RWPE1 (cell line): ENCODE results near the gene RNF41.

Source experiments
- CTCF ChIA-PET: fragments of 350-600 bp; sonication (Branson Sonifier 250); formaldehyde crosslinking; extraction: SDS; loops from one replicate; lab custom pipeline; 2021; lab: Yijun Ruan, JAX
- POLR2A ChIA-PET: fragments of 400-600 bp; formaldehyde crosslinking; extraction: SDS; loops from one replicate; lab custom pipeline; 2020; ENCODE audit warnings: antibody characterized with exemption; ENCODE audit not compliant: low non-redundant PET; lab: Yijun Ruan, JAX
- DNase-seq: peaks from one replicate; pipeline ENCODE4 v3.0.0; 2012; ENCODE audit warnings: low spot score
- H3K27ac ChIP-seq: fragments of 450-650 bp; 2 replicates; pipeline ENCODE4 v1.5.1; 2017
- CTCF ChIP-seq: fragments of 450-650 bp; conservative IDR thresholded peaks from 2 replicates; pipeline ENCODE4 v1.5.1; 2017; ENCODE audit warnings: low read depth, mild to moderate bottlenecking

The RNF41 gene

GRCh38 chr12:56208006-56208405 lies 13.7 kb downstream of the RNF41 start:
- H3K27ac ChIP-seq = no peak overlapping the region
- ChIA-PET POLR2A (interaction anchor here (0.5 kb wide), 1 partner anchor 15 kb away, joined by 3 read pairs; no protein-coding TSS in a partner anchor), CTCF (interaction anchor here (1.9 kb wide), 1 partner anchor 14 kb away, joined by 6 read pairs; the partner anchor contains the start of gene RNF41)
- no peak for DNase-seq
- TF ChIP-seq CTCF = no peak

- POLR2A ChIA-PET = no interaction called here
- peak overlapping the region; percentile 23; the same call in 1 of the 2 replicates for H3K27ac ChIP-seq
- DNase-seq = peak; percentile 36
- CTCF ChIA-PET = interaction anchor here (0.5 to 1.9 kb wide), 8 partner anchors 8 to 31 kb away, joined by 3 to 8 read pairs (median 5); partner anchors contain the start of genes RNF41 and SMARCC2
- peak; percentile 55 for TF ChIP-seq CTCF
These were observed 15.1 kb downstream of the RNF41 start for GRCh38 chr12:56206452-56207166.

- DNase-seq = no peak
- POLR2A ChIA-PET = interaction anchor here (1.0 kb wide), 1 partner anchor 16 kb away, joined by 3 read pairs; the partner anchor contains the start of gene RNF41
- TF ChIP-seq CTCF = no peak
- no peak overlapping the region for H3K27ac ChIP-seq
- CTCF ChIA-PET = interaction anchor here (0.6 to 1.9 kb wide), 6 partner anchors 9 to 156 kb away, joined by 3 to 8 read pairs (median 4); partner anchors contain the start of genes ANKRD52 and SMARCC2
These were observed 16.3 kb downstream of the RNF41 start for GRCh38 chr12:56205445-56205844.

GRCh38 chr12:56204275-56204674 lies 17.4 kb downstream of the RNF41 start:
- POLR2A ChIA-PET = no interaction called here
- no peak overlapping the region for H3K27ac ChIP-seq
- no peak for DNase-seq
- CTCF ChIA-PET = interaction anchor here (0.6 to 0.7 kb wide), 3 partner anchors 33 to 381 kb away, joined by 3 to 4 read pairs (median 4); no protein-coding TSS in a partner anchor
- TF ChIP-seq CTCF = no peak

- no peak for DNase-seq
- no peak for TF ChIP-seq CTCF
- no peak overlapping the region for H3K27ac ChIP-seq
- ChIA-PET POLR2A (interaction anchor here (0.6 kb wide), 1 partner anchor 27 kb away, joined by 4 read pairs; the partner anchor contains the start of gene SLC39A5), CTCF (interaction anchor here (3.1 kb wide), 1 partner anchor 13 kb away, joined by 11 read pairs; the partner anchor contains the start of gene SMARCC2)
These were observed 18.9 kb downstream of the RNF41 start for GRCh38 chr12:56202838-56203237.

GRCh38 chr12:56202366-56202765 lies 19.4 kb downstream of the RNF41 start:
- CTCF ChIA-PET = interaction anchor here (0.6 to 3.1 kb wide), 2 partner anchors 13 to 472 kb away, joined by 3 to 11 read pairs; partner anchors contain the start of gene SMARCC2
- POLR2A ChIA-PET = interaction anchor here (0.6 to 1.4 kb wide), 2 partner anchors 19 to 28 kb away, joined by 4 to 7 read pairs; partner anchors contain the start of genes RNF41 and SLC39A5
- no peak for TF ChIP-seq CTCF
- no peak overlapping the region for H3K27ac ChIP-seq
- DNase-seq = no peak
